HS-27A (cell line): ENCODE measurements around the gene BUB3.
"Not testable (repeated sequence)": the region's sequence is repeated elsewhere in the genome, so short reads cannot be mapped to it uniquely, and the experiment has no call there.

Experiments
- DNase-seq: peaks from one replicate; pipeline ENCODE4 v3.0.0-alpha.2; 2012; ENCODE audit warnings: low read depth, missing footprints

The BUB3 gene

GRCh38 chr10:123154711-123155505 is 706 bp downstream of the BUB3 start:
- DNase-seq = no peak

GRCh38 chr10:123156078-123156477 is 1.9 kb downstream of the BUB3 start:
- DNase-seq = no peak

GRCh38 chr10:123157210-123157609 is 3.0 kb downstream of the BUB3 start:
- DNase-seq = no peak

- DNase-seq = no peak
Observed at GRCh38 chr10:123158682-123159081, 4.5 kb downstream of the BUB3 start.

- DNase-seq = no peak
Observed at GRCh38 chr10:123160311-123160980, 6.2 kb downstream of the BUB3 start.

GRCh38 chr10:123164319-123164718 is 10.1 kb downstream of the BUB3 start:
- DNase-seq = no peak

GRCh38 chr10:123165445-123166072 is 11.4 kb downstream of the BUB3 start:
- DNase-seq = no peak

GRCh38 chr10:123166618-123167017 is 12.4 kb downstream of the BUB3 start:
- no peak for DNase-seq

- DNase-seq = no peak
Observed at GRCh38 chr10:123170961-123171360, 16.8 kb downstream of the BUB3 start.

- not testable (repeated sequence) for DNase-seq
Observed at GRCh38 chr10:123171616-123172015, 17.4 kb downstream of the BUB3 start.

- no peak for DNase-seq
Observed at GRCh38 chr10:123175389-123176387, 21.5 kb downstream of the BUB3 start.

- DNase-seq = not testable (repeated sequence)
Observed at GRCh38 chr10:123178390-123178789, 24.2 kb downstream of the BUB3 start.

GRCh38 chr10:123180101-123181090 is 26.2 kb downstream of the BUB3 start:
- DNase-seq = no peak

GRCh38 chr10:123183724-123184123 is 29.5 kb downstream of the BUB3 start:
- DNase-seq = no peak

GRCh38 chr10:123187781-123188180 is 33.6 kb downstream of the BUB3 start:
- no peak for DNase-seq

GRCh38 chr10:123191886-123192285 is 37.7 kb downstream of the BUB3 start:
- DNase-seq = no peak

GRCh38 chr10:123194056-123194455 is 39.9 kb downstream of the BUB3 start:
- DNase-seq = no peak

GRCh38 chr10:123200531-123200930 is 46.3 kb downstream of the BUB3 start:
- no peak for DNase-seq

- no peak for DNase-seq
Observed at GRCh38 chr10:123202506-123202905, 48.3 kb downstream of the BUB3 start.

GRCh38 chr10:123203393-123204126 is 49.4 kb downstream of the BUB3 start:
- no peak for DNase-seq
